HCT116 (cell line): ENCODE measurements around the gene PDGFD. TPM values are rescaled to one million over a fixed set of nuclear protein-coding genes. Genes with fewer than 3 reads are reported as not detected.

ENCODE experiments used
- ATAC-seq: fragments of 200-7000 bp; cut with Tn5 transposase; 2 replicates; pipeline ENCODE4 v1.9.1; 2020; ENCODE audit warnings: mild to moderate bottlenecking, moderate library complexity
- BruUV-seq: library from RNA; stranded (reverse); fragments of 400-500 nt; replicated peaks from 2 replicates; lab custom pipeline; 2021; lab: Mats Ljungman, UMichigan
- CTCF ChIA-PET: fragments of 300-600 bp; sonication (Branson Sonifier 250); formaldehyde crosslinking; loops from one replicate; lab custom pipeline; 2021; ENCODE audit warnings: antibody characterized with exemption; lab: Charles Lee
- POLR2A ChIA-PET: fragments of 300-600, 350-600 bp; sonication (Branson Sonifier 250); formaldehyde crosslinking; loops from one replicate; lab custom pipeline; 2021; ENCODE audit warnings: antibody characterized with exemption; lab: Charles Lee
- RAD21 ChIA-PET, 2 experiments: fragments of 300-600 bp; sonication (Branson Sonifier 250); formaldehyde crosslinking; loops; one replicate each; lab custom pipeline; 2023; ENCODE audit warnings: low total read pairs in 2 of 2; ENCODE audit not compliant: uncharacterized antibody in 2 of 2, unreplicated experiment in 2 of 2, low non-redundant PET in 1 of 2; lab: Charles Lee
- DNase-seq: peaks from one replicate; pipeline ENCODE4 v3.0.0-alpha.2; 2010; ENCODE audit warnings: low read depth, low spot score
- H2AFZ ChIP-seq: fragments of 200-600 bp; shearing (Covaris generic), sonication (generic); 2 replicates; pipeline ENCODE4 v1.6.1; 2017; ENCODE audit warnings: low read depth, mixed run types, mixed read lengths, antibody characterized with exemption, low read length; ENCODE audit not compliant: poor library complexity, severe bottlenecking
- H3K27ac ChIP-seq: 2 replicates; pipeline ENCODE4 v1.5.1; 2012; ENCODE audit warnings: low read depth, low read length
- H3K27me3 ChIP-seq: fragments of 200-600 bp; sonication (generic); 2 replicates; pipeline ENCODE4 v1.6.1; 2016; ENCODE audit warnings: mixed run types, low read length, mixed read lengths; ENCODE audit not compliant: insufficient read depth
- H3K36me3 ChIP-seq, 2 experiments: fragments of 200-500 bp in 1 of 2; fragments of 200-600 bp in 1 of 2; sonication (Bioruptor generic) in 1 of 2; sonication (generic) in 1 of 2; 2 replicates each; pipeline versions ENCODE4 v1.5.1 to v1.6.1; 2014 to 2016; ENCODE audit warnings: low read length in 2 of 2, inconsistent platforms in 1 of 2, mixed read lengths in 1 of 2, mixed run types in 1 of 2; ENCODE audit not compliant: insufficient read depth in 2 of 2, control insufficient read depth in 1 of 2
- H3K4me1 ChIP-seq, 2 experiments: fragments of 200-600 bp in 1 of 2; sonication (generic) in 1 of 2; 2 replicates each; pipeline versions ENCODE4 v1.5.1 to v1.6.1; 2012 to 2017; ENCODE audit warnings: low read length in 2 of 2, inconsistent platforms in 1 of 2, mild to moderate bottlenecking in 1 of 2, mixed read lengths in 1 of 2, mixed run types in 1 of 2, moderate library complexity in 1 of 2; ENCODE audit not compliant: insufficient read depth in 2 of 2, control insufficient read depth in 1 of 2
- H3K4me2 ChIP-seq: fragments of 200-600 bp; sonication (generic); 2 replicates; pipeline ENCODE4 v1.6.1; 2017; ENCODE audit warnings: mixed run types, low read length, mixed read lengths
- H3K4me3 ChIP-seq, 2 experiments: fragments of 200-600 bp in 1 of 2; sonication (generic) in 1 of 2; replicated peaks in 1 of 2; 2 replicates each; pipeline ENCODE4 v1.5.1; 2011 to 2016; ENCODE audit warnings: low read length in 2 of 2, control low read depth in 1 of 2, low read depth in 1 of 2, mild to moderate bottlenecking in 1 of 2, mixed read lengths in 1 of 2, mixed run types in 1 of 2
- H3K79me2 ChIP-seq: fragments of 200-600 bp; sonication (generic); 2 replicates; pipeline ENCODE4 v1.6.1; 2017; ENCODE audit warnings: mild to moderate bottlenecking, mixed run types, low read length, moderate library complexity, mixed read lengths; ENCODE audit not compliant: insufficient read depth
- H3K9ac ChIP-seq: fragments of 200-600 bp; sonication (generic); 2 replicates; pipeline ENCODE4 v1.6.1; 2016; ENCODE audit warnings: low read length, mixed read lengths
- H3K9me2 ChIP-seq: fragments of 200-600 bp; sonication (generic), shearing (Covaris generic); 2 replicates; pipeline ENCODE4 v1.6.1; 2017; ENCODE audit warnings: mixed run types, mild to moderate bottlenecking, moderate library complexity; ENCODE audit not compliant: insufficient read depth
- H3K9me3 ChIP-seq, 2 experiments: fragments of 200-500 bp in 1 of 2; fragments of 200-600 bp in 1 of 2; sonication (Bioruptor generic) in 1 of 2; sonication (generic) in 1 of 2; 2 replicates each; pipeline ENCODE4 v1.6.1; 2014 to 2017; ENCODE audit warnings: low read length in 2 of 2, mixed read lengths in 2 of 2, inconsistent platforms in 1 of 2, low read depth in 1 of 2, mild to moderate bottlenecking in 1 of 2, mixed run types in 1 of 2, moderate library complexity in 1 of 2; ENCODE audit not compliant: control insufficient read depth in 1 of 2, insufficient read depth in 1 of 2
- H4K20me1 ChIP-seq: fragments of 200-600 bp; sonication (generic), shearing (Covaris generic); 2 replicates; pipeline ENCODE4 v1.6.1; 2017; ENCODE audit warnings: mixed run types, mild to moderate bottlenecking, moderate library complexity; ENCODE audit not compliant: insufficient read depth
- ATF3 ChIP-seq: IDR thresholded peaks from 2 replicates; pipeline ENCODE4 v1.6.1; 2012
- CBX3 ChIP-seq: IDR thresholded peaks from 2 replicates; pipeline ENCODE4 v1.6.1; 2012; ENCODE audit warnings: low read depth
- CEBPB ChIP-seq: IDR thresholded peaks from 2 replicates; pipeline ENCODE4 v1.6.1; 2012; ENCODE audit warnings: low read depth
- ELF1 ChIP-seq: IDR thresholded peaks from 2 replicates; pipeline ENCODE4 v1.6.1; 2012; ENCODE audit warnings: low read depth, borderline replicate concordance
- EZH2 ChIP-seq: fragments of 200-600 bp; sonication (generic); IDR thresholded peaks from 2 replicates; pipeline ENCODE4 v1.6.1; 2017; ENCODE audit warnings: antibody characterized with exemption, mixed run types
- EZH2phosphoT487 ChIP-seq: fragments of 200-600 bp; IDR thresholded peaks from 2 replicates; pipeline ENCODE4 v1.6.1; 2018; ENCODE audit warnings: antibody characterized with exemption, borderline replicate concordance
- FOSL1 ChIP-seq: IDR thresholded peaks from 2 replicates; pipeline ENCODE4 v1.6.1; 2012; ENCODE audit warnings: low read depth
- JUND ChIP-seq: IDR thresholded peaks from 2 replicates; pipeline ENCODE4 v1.6.1; 2012
- RAD21 ChIP-seq: IDR thresholded peaks from 2 replicates; pipeline ENCODE4 v1.6.1; 2012; ENCODE audit warnings: low read depth, mild to moderate bottlenecking
- SIN3A ChIP-seq: IDR thresholded peaks from 2 replicates; pipeline ENCODE4 v1.6.1; 2012; ENCODE audit warnings: low read depth
- SRF ChIP-seq: IDR thresholded peaks from 2 replicates; pipeline ENCODE4 v1.6.1; 2012; ENCODE audit warnings: low read depth
- TCF7L2 ChIP-seq: IDR thresholded peaks from 2 replicates; pipeline ENCODE4 v1.7.0; 2011; ENCODE audit warnings: borderline replicate concordance, inconsistent platforms; ENCODE audit not compliant: insufficient read depth, insufficient read length; ENCODE audit errors: extremely low read depth
- YY1 ChIP-seq: IDR thresholded peaks from 2 replicates; pipeline ENCODE4 v1.6.1; 2011; ENCODE audit warnings: low read length, low read depth, moderate library complexity, mild to moderate bottlenecking; ENCODE audit not compliant: insufficient replicate concordance; ENCODE audit errors: extremely low read depth
- ZFX ChIP-seq: fragments of 450-650 bp; IDR thresholded peaks from 2 replicates; pipeline ENCODE4 v1.6.1; 2017
- ZNF274 ChIP-seq: fragments of 200-500 bp; sonication (Bioruptor generic); IDR thresholded peaks from 2 replicates; pipeline ENCODE4 v1.6.1; 2014; ENCODE audit warnings: mild to moderate bottlenecking, low read depth, low read length, inconsistent platforms
- intact Hi-C: fragments of 100-400 bp; cut with micrococcal nuclease; formaldehyde crosslinking; loops from 2 replicates; pipeline ENCODE4 v1.10.0; 2022
- total RNA-seq: library from RNA; stranded (reverse); gene quantifications from one replicate; pipeline ENCODE4 v1.2.1, GENCODE V29; 2021; ENCODE audit not compliant: unreplicated experiment
- TF ChIP-seq, protein P1 (sequence below): IDR thresholded peaks from 2 replicates; pipeline ENCODE4 v1.6.1; 2011; ENCODE audit warnings: mild to moderate bottlenecking, low read length, moderate library complexity; ENCODE audit not compliant: insufficient replicate concordance; ENCODE audit errors: extremely low read depth
- TF ChIP-seq, protein P2 (sequence below), 3 experiments: fragments of 200-600 bp in 1 of 3; sonication (generic) in 1 of 3; IDR thresholded peaks in 2 of 3; conservative IDR thresholded peaks in 1 of 3; 2 replicates each; pipeline ENCODE4 v1.5.1; 2012 to 2017; ENCODE audit warnings: low read depth in 2 of 3, low read length in 2 of 3, antibody characterized with exemption in 1 of 3, borderline replicate concordance in 1 of 3, control low read depth in 1 of 3, mild to moderate bottlenecking in 1 of 3, mixed read lengths in 1 of 3, mixed run types in 1 of 3, moderate library complexity in 1 of 3; ENCODE audit not compliant: insufficient read depth in 1 of 3

Gene PDGFD
- total RNA-seq, 1 experiment from 2014 or later: 0.34 TPM

DNA sequence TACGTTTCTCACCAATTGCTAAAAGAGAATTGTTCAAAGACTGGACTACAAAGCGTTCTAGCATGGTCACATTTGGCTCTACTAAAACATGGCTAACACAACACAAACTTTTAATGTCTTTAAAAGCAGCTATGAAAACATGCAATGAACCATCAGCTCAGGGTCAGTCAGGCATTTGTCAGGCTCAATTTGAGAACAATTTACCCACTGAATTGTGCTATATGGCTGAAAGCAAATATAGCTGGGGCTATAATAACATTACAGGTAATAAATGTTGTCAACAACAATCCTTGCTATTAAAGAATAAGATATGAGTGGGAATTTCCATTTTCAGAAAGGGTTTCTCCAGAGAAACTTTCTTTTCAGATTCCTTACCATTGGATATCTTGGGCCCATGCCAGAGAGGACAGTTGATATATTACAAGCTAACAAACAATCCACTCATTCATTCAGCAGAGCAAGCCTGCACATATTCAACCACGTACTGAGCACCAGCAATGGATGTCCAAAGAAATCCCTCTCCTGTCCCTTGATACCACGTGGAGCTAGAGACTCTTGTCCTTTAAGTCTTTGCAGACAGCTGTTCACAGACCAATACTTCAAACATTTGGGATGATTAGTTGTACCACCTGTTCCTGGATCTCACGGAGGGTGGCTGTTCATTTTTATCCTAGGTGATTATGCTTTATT is 210.0 kb downstream of the PDGFD start:
- no peak overlapping the region for H3K27ac ChIP-seq
- no TSS peak for BruUV-seq
- H2AFZ ChIP-seq: no peak overlapping the region
- no peak overlapping the region for H3K4me2 ChIP-seq
- ChIA-PET RAD21 (no interaction called here), CTCF (interaction anchor here (1.5 kb wide), 1 partner anchor 10 kb away, joined by 4 read pairs; no protein-coding TSS in a partner anchor), POLR2A (no interaction called here)
- H3K9ac ChIP-seq: no peak overlapping the region
- H4K20me1 ChIP-seq: no peaks in the 10 kb centered on the region
- H3K36me3 ChIP-seq: no peaks in the 10 kb centered on the region
- H3K9me3 ChIP-seq: no peaks in the 10 kb centered on the region
- H3K79me2 ChIP-seq: no peaks in the 10 kb centered on the region
- H3K9me2 ChIP-seq: no peaks in the 10 kb centered on the region
- intact Hi-C loops: no loop called here
- no peak for DNase-seq
- TF ChIP-seq CEBPB (no peak), ZFX (no peak), YY1 (no peak), SIN3A (no peak), ELF1 (no peak), JUND (no peak), ATF3 (no peak), SRF (no peak), FOSL1 (no peak), RAD21 (no peak), CBX3 (no peak), TCF7L2 (no peak), EZH2phosphoT487 (no peak), ZNF274 (no peak), EZH2 (no peak)
- TF ChIP-seq, protein P1, sequence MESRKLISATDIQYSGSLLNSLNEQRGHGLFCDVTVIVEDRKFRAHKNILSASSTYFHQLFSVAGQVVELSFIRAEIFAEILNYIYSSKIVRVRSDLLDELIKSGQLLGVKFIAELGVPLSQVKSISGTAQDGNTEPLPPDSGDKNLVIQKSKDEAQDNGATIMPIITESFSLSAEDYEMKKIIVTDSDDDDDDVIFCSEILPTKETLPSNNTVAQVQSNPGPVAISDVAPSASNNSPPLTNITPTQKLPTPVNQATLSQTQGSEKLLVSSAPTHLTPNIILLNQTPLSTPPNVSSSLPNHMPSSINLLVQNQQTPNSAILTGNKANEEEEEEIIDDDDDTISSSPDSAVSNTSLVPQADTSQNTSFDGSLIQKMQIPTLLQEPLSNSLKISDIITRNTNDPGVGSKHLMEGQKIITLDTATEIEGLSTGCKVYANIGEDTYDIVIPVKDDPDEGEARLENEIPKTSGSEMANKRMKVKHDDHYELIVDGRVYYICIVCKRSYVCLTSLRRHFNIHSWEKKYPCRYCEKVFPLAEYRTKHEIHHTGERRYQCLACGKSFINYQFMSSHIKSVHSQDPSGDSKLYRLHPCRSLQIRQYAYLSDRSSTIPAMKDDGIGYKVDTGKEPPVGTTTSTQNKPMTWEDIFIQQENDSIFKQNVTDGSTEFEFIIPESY: no peak
- TF ChIP-seq, protein P2, sequence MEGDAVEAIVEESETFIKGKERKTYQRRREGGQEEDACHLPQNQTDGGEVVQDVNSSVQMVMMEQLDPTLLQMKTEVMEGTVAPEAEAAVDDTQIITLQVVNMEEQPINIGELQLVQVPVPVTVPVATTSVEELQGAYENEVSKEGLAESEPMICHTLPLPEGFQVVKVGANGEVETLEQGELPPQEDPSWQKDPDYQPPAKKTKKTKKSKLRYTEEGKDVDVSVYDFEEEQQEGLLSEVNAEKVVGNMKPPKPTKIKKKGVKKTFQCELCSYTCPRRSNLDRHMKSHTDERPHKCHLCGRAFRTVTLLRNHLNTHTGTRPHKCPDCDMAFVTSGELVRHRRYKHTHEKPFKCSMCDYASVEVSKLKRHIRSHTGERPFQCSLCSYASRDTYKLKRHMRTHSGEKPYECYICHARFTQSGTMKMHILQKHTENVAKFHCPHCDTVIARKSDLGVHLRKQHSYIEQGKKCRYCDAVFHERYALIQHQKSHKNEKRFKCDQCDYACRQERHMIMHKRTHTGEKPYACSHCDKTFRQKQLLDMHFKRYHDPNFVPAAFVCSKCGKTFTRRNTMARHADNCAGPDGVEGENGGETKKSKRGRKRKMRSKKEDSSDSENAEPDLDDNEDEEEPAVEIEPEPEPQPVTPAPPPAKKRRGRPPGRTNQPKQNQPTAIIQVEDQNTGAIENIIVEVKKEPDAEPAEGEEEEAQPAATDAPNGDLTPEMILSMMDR (IDR thresholded peaks at IDR 0.05 in 2 of 3, conservative IDR thresholded peaks at IDR 0.05 in 1 of 3; ENCODE audit: borderline replicate concordance in 1 of 3, insufficient read depth in 1 of 3, low read depth in 2 of 3, low read length in 2 of 3): no peak
- H3K4me3 ChIP-seq: no peak overlapping the region
- no peaks in the 10 kb centered on the region for H3K27me3 ChIP-seq
- ATAC-seq: no peak
- no peaks in the 10 kb centered on the region for H3K4me1 ChIP-seq
